ENCODE results near the gene LGI2.

Gene LGI2

GRCh38 chr4:24992968-24993367 is 37.8 kb downstream of the LGI2 start:
- no peak for DNase-seq

- no peak for DNase-seq
Measured at GRCh38 chr4:24991015-24991414, 39.7 kb downstream of the LGI2 start.

GRCh38 chr4:24989327-24989726 is 41.4 kb downstream of the LGI2 start:
- DNase-seq = no peak

DNA sequence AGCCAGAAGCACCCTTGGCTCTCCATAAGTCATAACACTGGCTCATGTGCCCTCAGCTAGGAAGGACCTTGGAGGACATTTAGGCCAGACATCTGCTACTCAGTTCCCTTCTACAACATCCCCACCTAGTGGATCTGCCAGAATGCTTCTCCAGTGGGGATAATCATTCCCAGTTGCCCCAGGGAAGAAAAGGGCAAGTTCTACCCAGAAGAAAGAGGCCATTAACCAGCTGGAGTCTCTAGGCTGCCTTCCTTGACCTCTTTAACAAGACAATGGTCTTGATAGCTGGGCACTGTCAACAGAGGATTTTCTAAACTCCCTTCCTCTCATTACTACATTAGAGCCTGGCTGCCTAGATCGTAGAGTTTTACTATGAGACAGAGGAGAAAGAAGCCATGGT is 42.0 kb downstream of the LGI2 start:
- DNase-seq = no peak

DNA sequence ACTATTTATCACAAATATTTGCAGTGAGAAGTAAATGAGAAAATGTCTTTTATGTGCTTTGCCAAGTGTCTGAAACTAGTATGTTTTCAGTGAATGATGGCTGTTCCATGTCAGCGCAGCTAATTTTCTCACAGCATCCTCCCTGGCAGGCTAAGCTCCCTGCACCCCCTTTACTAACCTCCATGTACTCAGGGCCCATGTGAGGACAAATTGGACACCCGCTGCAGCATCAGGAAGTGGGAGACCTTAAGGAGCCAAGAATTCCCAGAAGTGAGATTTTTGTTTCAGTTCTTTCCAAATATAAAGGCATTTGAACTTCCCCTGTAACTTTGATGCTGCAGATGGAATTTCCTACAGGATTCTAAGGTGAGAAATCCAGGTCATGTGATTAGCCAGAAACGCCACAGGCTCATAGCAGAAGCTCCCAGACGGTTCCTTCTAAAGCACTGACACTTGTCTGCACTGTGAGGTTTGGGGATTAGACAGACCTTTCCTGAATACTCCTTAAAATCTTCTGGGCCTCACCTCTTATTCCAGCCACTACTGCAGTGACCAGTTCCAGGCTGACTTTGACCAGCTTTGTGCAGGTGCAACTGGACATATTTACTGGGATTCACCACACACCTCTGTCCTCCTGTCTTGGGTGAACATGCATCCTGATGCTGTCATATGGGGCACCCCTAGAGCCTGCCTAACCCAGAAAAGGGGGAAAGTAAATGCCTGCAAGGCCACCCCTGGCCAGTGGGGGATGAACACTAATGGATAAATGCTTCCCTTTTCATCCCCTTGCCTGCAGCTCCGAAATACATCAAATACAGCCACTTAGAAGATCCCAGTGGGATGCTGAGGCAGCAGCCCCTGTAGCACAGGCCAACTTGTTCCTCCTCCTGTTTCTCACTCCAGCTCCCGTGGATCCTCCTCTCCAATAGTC is 45.9 kb downstream of the LGI2 start:
- no peak for DNase-seq

GRCh38 chr4:24980740-24981139 is 50.0 kb downstream of the LGI2 start:
- no peak for DNase-seq

DNA sequence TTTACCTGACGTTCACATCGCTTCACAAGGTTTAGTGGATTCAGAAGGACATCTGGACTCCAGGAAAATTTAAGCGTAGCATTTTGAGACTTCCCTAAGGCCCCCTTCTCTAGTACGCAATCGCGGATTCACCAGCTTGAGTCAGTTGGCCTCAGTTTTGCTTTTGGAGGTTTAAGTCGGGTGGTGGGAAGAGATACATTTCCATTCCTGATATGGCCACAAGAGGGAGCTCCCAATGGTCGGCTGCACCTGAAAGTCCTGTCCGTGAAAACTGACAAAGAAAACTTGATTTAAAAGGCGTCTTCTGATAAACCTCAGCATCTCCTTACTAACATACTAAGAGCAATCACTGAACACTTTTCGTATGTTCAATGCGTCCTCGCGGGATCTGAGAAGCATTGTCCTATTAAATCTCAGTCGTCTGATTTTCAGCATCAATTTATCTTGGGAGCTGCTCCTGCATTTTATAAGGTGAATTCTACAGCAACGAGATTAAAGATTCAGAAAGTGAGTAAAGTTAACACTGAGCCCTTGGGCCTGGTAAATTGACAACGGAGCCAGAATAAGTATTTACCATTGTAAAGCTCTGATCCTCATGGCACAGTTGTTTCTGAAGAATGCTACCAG is 50.6 kb downstream of the LGI2 start:
- DNase-seq = peak; percentile 25

DNA sequence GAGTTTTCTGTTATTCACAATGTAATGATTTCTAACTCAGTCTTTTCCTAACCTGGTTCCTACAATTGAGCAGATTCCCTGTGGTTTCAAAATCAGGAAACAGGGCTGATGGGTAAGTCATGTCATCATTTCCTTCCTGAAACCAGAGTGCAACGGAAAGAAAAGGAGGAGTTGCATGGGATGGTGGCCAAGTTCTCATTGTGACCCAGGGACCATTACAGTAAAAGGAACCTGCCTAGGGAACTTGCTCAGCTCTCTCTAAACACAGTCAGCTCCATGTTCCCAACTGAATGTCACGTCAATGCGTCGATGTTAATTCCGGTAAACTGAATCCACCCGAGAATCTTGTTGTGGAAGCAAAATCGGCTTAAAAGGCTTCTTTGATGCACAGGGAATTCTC is 51.2 kb downstream of the LGI2 start:
- no peak for DNase-seq

- DNase-seq = no peak
Measured at GRCh38 chr4:24978291-24979075, 52.3 kb downstream of the LGI2 start.

- DNase-seq = no peak
Measured at GRCh38 chr4:24975510-24975909, 55.2 kb downstream of the LGI2 start.

- DNase-seq = no peak
Measured at GRCh38 chr4:24973747-24974601, 56.8 kb downstream of the LGI2 start.

GRCh38 chr4:24973404-24973746 is 57.4 kb downstream of the LGI2 start:
- no peak for DNase-seq

DNA sequence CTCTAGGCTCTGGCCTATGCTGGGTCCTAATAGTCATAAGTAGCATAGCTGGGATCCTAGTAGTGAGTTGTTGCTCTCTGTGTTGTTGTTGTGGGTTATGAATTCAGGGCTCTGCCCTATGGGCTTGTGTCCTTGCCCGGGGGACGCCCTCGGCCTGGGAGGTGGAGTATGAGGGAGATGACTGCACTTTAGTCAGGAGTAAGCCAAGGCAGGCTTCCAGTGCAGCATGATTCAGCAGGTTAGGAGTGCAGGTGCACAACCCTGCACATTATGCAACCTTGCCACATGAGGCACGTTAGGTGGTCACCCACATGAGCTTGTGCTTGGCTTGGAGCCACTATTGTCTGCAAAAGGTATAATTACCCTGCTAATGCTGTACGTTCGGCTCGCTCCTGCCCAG is 59.6 kb downstream of the LGI2 start:
- DNase-seq = no peak

- no peak for DNase-seq
Measured at GRCh38 chr4:24970635-24971034, 60.1 kb downstream of the LGI2 start.

- no peak for DNase-seq
Measured at GRCh38 chr4:24970191-24970590, 60.6 kb downstream of the LGI2 start.

DNA sequence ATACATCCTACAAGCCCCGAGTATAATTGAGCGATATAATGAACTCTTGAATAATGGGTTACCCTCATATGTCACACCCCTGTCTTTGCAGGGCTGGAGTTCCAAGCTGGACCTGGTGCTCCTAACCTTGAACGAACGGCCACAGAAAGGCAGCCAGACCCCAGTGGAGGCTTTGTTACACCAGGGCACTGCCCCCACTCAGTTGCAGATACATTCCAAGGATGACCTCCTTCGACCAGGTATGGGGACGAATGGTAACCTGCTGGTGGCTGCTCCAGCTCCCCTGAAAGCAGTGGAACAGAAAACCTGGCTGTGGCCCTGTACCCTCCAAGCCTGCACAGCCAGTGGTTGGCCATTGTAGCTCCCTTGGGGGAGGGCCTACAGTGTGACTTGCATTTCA is 61.3 kb downstream of the LGI2 start:
- DNase-seq = no peak

GRCh38 chr4:24968992-24969391 is 61.8 kb downstream of the LGI2 start:
- no peak for DNase-seq

DNA sequence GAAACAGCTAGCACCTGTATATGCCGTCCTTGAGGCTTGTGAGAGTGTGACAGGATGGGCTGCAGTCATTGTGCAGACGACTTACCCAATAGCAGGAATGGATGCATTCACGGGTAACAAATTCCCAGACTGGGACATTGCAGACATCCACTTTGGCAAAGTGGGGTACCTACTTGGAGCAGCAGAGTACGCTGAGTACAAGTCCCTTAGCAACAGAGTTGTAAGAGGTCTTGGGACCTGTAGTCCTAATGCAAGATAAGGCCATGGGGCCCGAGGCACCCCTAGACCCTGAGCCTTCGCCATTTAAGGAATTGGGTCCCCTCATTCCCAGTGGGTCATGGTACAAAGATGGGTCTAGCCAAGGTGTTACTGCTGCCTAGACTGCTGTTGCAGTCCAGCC is 62.5 kb downstream of the LGI2 start:
- no peak for DNase-seq

- no peak for DNase-seq
Measured at GRCh38 chr4:24967346-24967745, 63.4 kb downstream of the LGI2 start.

DNA sequence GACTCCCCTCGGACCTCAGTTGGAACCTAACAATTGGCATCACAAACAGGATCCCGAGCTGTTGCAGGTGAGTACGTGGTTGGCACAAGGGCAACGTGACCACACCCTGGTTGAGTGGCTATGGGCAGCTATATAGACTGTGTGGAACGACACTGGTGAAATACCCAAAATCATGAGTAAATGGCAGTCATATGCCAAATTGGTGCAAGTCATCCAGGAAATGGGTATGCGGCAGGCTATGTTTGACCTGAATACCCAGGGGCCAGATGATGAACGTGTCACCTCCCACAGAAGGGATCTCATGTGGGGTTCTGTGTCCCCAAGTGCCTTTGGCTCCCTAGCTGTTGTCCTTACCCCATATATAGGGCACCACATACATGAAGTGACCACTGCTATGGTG is 64.7 kb downstream of the LGI2 start:
- DNase-seq = no peak

GRCh38 chr4:24965627-24966026 is 65.1 kb downstream of the LGI2 start:
- no peak for DNase-seq

DNA sequence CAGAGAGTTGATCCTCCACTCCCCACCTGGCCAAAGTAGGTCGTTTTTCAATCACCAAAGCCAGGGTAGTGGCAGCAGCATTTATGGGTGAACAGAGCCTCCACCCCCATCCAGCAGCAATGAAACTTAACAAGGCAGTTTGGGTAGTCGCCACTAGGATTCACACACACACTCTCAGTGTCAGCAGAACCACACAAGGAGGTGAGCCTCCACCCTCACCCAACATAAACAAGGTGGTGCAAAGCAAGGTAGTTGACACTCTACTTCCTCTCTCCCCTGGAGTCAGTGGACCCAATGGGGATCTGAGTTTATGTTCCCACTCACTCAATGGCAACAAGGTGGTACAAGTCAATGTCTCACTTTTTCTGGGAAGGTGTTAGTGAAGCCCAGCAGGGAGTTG is 67.5 kb downstream of the LGI2 start:
- no peak for DNase-seq

DNA sequence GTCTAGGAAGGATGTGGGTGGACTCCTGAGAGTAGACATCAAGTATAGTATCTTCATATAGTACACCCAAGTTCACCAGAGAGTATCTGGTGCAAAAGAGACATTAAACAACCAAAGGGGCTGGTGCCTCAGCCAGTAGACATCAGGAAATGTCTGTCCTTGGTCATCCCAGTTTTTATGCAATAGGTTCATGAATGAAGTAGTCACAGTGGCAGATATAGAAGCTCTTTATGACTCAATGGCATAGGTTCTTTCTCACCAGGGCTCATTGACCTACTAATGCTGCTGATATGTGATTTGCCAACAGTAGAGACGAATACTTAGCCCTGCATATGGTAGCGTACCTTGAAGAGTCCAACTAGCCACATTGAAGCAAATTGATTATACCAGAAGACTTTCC is 72.9 kb downstream of the LGI2 start:
- DNase-seq = no peak
